Measurements from ENCODE around the gene JPH3. TPM values are rescaled to one million over a fixed set of nuclear protein-coding genes. Genes with fewer than 3 reads are reported as not detected.

The JPH3 gene
- polyA plus RNA-seq, 2 donors, result 0.04 to 0.19 TPM

- Histone ChIP-seq H3K36me3 (ENCODE audit: control insufficient read depth in 2 of 2, insufficient read depth in 2 of 2, low read length in 1 of 2) (peaks cover 10 to 31% of the 10 kb centered on the region in 2 donors), H3K9me3 (ENCODE audit: control insufficient read depth in 2 of 2, insufficient read depth in 1 of 2, low read depth in 1 of 2, low read length in 1 of 2) (no peaks in the 10 kb centered on the region), H3K4me3 (ENCODE audit: low read depth in 1 of 2, low read length in 2 of 2) (no peak overlapping the region), H3K27ac (ENCODE audit: low read depth in 2 of 2, low read length in 1 of 2) (no peak overlapping the region), H3K4me1 (ENCODE audit: control insufficient read depth in 2 of 2, insufficient read depth in 2 of 2, low read length in 1 of 2) (peaks cover 0 to 2% of the 10 kb centered on the region in 2 donors), H3K27me3 (ENCODE audit: control insufficient read depth in 1 of 2, insufficient read depth in 2 of 2, low read length in 2 of 2) (no peaks in the 10 kb centered on the region)
- 83 to 90% methylated on average over 23 of the region's 23 CpGs for WGBS, 2 donors
Observed at GRCh38 chr16:87701505-87701921, 99.2 kb downstream of the JPH3 start.

GRCh38 chr16:87702325-87702811, 100.1 kb downstream of the JPH3 start:
- Histone ChIP-seq H3K4me3 (ENCODE audit: low read depth in 1 of 2, low read length in 2 of 2) (no peak overlapping the region), H3K36me3 (ENCODE audit: control insufficient read depth in 2 of 2, insufficient read depth in 2 of 2, low read length in 1 of 2) (peaks cover 10 to 32% of the 10 kb centered on the region in 2 donors), H3K27ac (ENCODE audit: low read depth in 2 of 2, low read length in 1 of 2) (no peak overlapping the region), H3K4me1 (ENCODE audit: control insufficient read depth in 2 of 2, insufficient read depth in 2 of 2, low read length in 1 of 2) (peaks cover 0 to 2% of the 10 kb centered on the region in 2 donors), H3K27me3 (ENCODE audit: control insufficient read depth in 1 of 2, insufficient read depth in 2 of 2, low read length in 2 of 2) (no peaks in the 10 kb centered on the region), H3K9me3 (ENCODE audit: control insufficient read depth in 2 of 2, insufficient read depth in 1 of 2, low read depth in 1 of 2, low read length in 1 of 2) (no peaks in the 10 kb centered on the region)
- 52 to 56% methylated on average over 13 to 19 of the region's 19 CpGs for WGBS, 2 donors

GRCh38 chr16:87703071-87703470, 100.8 kb downstream of the JPH3 start:
- H3K27ac ChIP-seq (ENCODE audit: low read depth in 2 of 2, low read length in 1 of 2), result no peak overlapping the region
- H3K36me3 ChIP-seq (ENCODE audit: control insufficient read depth in 2 of 2, insufficient read depth in 2 of 2, low read length in 1 of 2), result peaks cover 10 to 39% of the 10 kb centered on the region in 2 donors
- H3K4me1 ChIP-seq (ENCODE audit: control insufficient read depth in 2 of 2, insufficient read depth in 2 of 2, low read length in 1 of 2), result peaks cover 0 to 2% of the 10 kb centered on the region in 2 donors
- 87 to 89% methylated on average over 26 of the region's 26 CpGs for WGBS, 2 donors
- H3K27me3 ChIP-seq (ENCODE audit: control insufficient read depth in 1 of 2, insufficient read depth in 2 of 2, low read length in 2 of 2), result no peaks in the 10 kb centered on the region
- no peak overlapping the region for H3K4me3 ChIP-seq (ENCODE audit: low read depth in 1 of 2, low read length in 2 of 2)
- H3K9me3 ChIP-seq (ENCODE audit: control insufficient read depth in 2 of 2, insufficient read depth in 1 of 2, low read depth in 1 of 2, low read length in 1 of 2), result no peaks in the 10 kb centered on the region

- peaks cover 0 to 2% of the 10 kb centered on the region in 2 donors for H3K4me1 ChIP-seq (ENCODE audit: control insufficient read depth in 2 of 2, insufficient read depth in 2 of 2, low read length in 1 of 2)
- H3K4me3 ChIP-seq (ENCODE audit: low read depth in 1 of 2, low read length in 2 of 2), result no peak overlapping the region
- no peaks in the 10 kb centered on the region for H3K9me3 ChIP-seq (ENCODE audit: control insufficient read depth in 2 of 2, insufficient read depth in 1 of 2, low read depth in 1 of 2, low read length in 1 of 2)
- H3K36me3 ChIP-seq (ENCODE audit: control insufficient read depth in 2 of 2, insufficient read depth in 2 of 2, low read length in 1 of 2), result peaks cover 13 to 43% of the 10 kb centered on the region in 2 donors
- no peaks in the 10 kb centered on the region for H3K27me3 ChIP-seq (ENCODE audit: control insufficient read depth in 1 of 2, insufficient read depth in 2 of 2, low read length in 2 of 2)
- WGBS, 2 donors, result 88 to 91% methylated on average over 29 of the region's 29 CpGs
- H3K27ac ChIP-seq (ENCODE audit: low read depth in 2 of 2, low read length in 1 of 2), result no peak overlapping the region
Observed at GRCh38 chr16:87703835-87704375, 101.6 kb downstream of the JPH3 start.

- Histone ChIP-seq H3K4me1 (ENCODE audit: control insufficient read depth in 2 of 2, insufficient read depth in 2 of 2, low read length in 1 of 2) (peaks cover 0 to 2% of the 10 kb centered on the region in 2 donors), H3K4me3 (ENCODE audit: low read depth in 1 of 2, low read length in 2 of 2) (no peak overlapping the region), H3K9me3 (ENCODE audit: control insufficient read depth in 2 of 2, insufficient read depth in 1 of 2, low read depth in 1 of 2, low read length in 1 of 2) (no peaks in the 10 kb centered on the region), H3K27me3 (ENCODE audit: control insufficient read depth in 1 of 2, insufficient read depth in 2 of 2, low read length in 2 of 2) (no peaks in the 10 kb centered on the region), H3K36me3 (ENCODE audit: control insufficient read depth in 2 of 2, insufficient read depth in 2 of 2, low read length in 1 of 2) (peaks cover 15 to 50% of the 10 kb centered on the region in 2 donors), H3K27ac (ENCODE audit: low read depth in 2 of 2, low read length in 1 of 2) (no peak overlapping the region)
- 93 to 94% methylated on average over 34 of the region's 34 CpGs for WGBS, 2 donors
Observed at GRCh38 chr16:87704754-87705353, 102.5 kb downstream of the JPH3 start.

GRCh38 chr16:87705771-87706277, 103.5 kb downstream of the JPH3 start:
- peaks cover 15 to 57% of the 10 kb centered on the region in 2 donors for H3K36me3 ChIP-seq (ENCODE audit: control insufficient read depth in 2 of 2, insufficient read depth in 2 of 2, low read length in 1 of 2)
- 71 to 76% methylated on average over 28 to 31 of the region's 31 CpGs for WGBS, 2 donors
- H3K4me3 ChIP-seq (ENCODE audit: low read depth in 1 of 2, low read length in 2 of 2), result no peak overlapping the region

GRCh38 chr16:87706278-87707000, 104.1 kb downstream of the JPH3 start:
- no peak overlapping the region for H3K27ac ChIP-seq (ENCODE audit: low read depth in 2 of 2, low read length in 1 of 2)
- H3K9me3 ChIP-seq (ENCODE audit: control insufficient read depth in 2 of 2, insufficient read depth in 1 of 2, low read depth in 1 of 2, low read length in 1 of 2), result no peaks in the 10 kb centered on the region
- no peak overlapping the region for H3K4me3 ChIP-seq (ENCODE audit: low read depth in 1 of 2, low read length in 2 of 2)
- 66 to 75% methylated on average over 27 to 28 of the region's 28 CpGs for WGBS, 2 donors
- H3K36me3 ChIP-seq (ENCODE audit: control insufficient read depth in 2 of 2, insufficient read depth in 2 of 2, low read length in 1 of 2), result peaks cover 15 to 60% of the 10 kb centered on the region in 2 donors
- H3K27me3 ChIP-seq (ENCODE audit: control insufficient read depth in 1 of 2, insufficient read depth in 2 of 2, low read length in 2 of 2), result no peaks in the 10 kb centered on the region
- peaks cover 0 to 2% of the 10 kb centered on the region in 2 donors for H3K4me1 ChIP-seq (ENCODE audit: control insufficient read depth in 2 of 2, insufficient read depth in 2 of 2, low read length in 1 of 2)

More at GRCh38 chr16:87705771-87706277, 103.5 kb downstream of the JPH3 start:
- Histone ChIP-seq H3K27ac (ENCODE audit: low read depth in 2 of 2, low read length in 1 of 2) (no peak overlapping the region), H3K27me3 (ENCODE audit: control insufficient read depth in 1 of 2, insufficient read depth in 2 of 2, low read length in 2 of 2) (no peaks in the 10 kb centered on the region), H3K4me1 (ENCODE audit: control insufficient read depth in 2 of 2, insufficient read depth in 2 of 2, low read length in 1 of 2) (peaks cover 0 to 2% of the 10 kb centered on the region in 2 donors), H3K9me3 (ENCODE audit: control insufficient read depth in 2 of 2, insufficient read depth in 1 of 2, low read depth in 1 of 2, low read length in 1 of 2) (no peaks in the 10 kb centered on the region)

GRCh38 chr16:87707097-87707496, 104.8 kb downstream of the JPH3 start:
- no peaks in the 10 kb centered on the region for H3K9me3 ChIP-seq (ENCODE audit: control insufficient read depth in 2 of 2, insufficient read depth in 1 of 2, low read depth in 1 of 2, low read length in 1 of 2)

GRCh38 chr16:87707714-87708580, 105.6 kb downstream of the JPH3 start:
- 91% methylated on average over 45 of the region's 45 CpGs for WGBS, 2 donors
- Histone ChIP-seq H3K9me3 (ENCODE audit: control insufficient read depth in 2 of 2, insufficient read depth in 1 of 2, low read depth in 1 of 2, low read length in 1 of 2) (no peaks in the 10 kb centered on the region), H3K27ac (ENCODE audit: low read depth in 2 of 2, low read length in 1 of 2) (no peak overlapping the region), H3K36me3 (ENCODE audit: control insufficient read depth in 2 of 2, insufficient read depth in 2 of 2, low read length in 1 of 2) (peaks cover 14 to 53% of the 10 kb centered on the region in 2 donors), H3K4me1 (ENCODE audit: control insufficient read depth in 2 of 2, insufficient read depth in 2 of 2, low read length in 1 of 2) (peaks cover 0 to 4% of the 10 kb centered on the region in 2 donors), H3K27me3 (ENCODE audit: control insufficient read depth in 1 of 2, insufficient read depth in 2 of 2, low read length in 2 of 2) (no peaks in the 10 kb centered on the region), H3K4me3 (ENCODE audit: low read depth in 1 of 2, low read length in 2 of 2) (no peak overlapping the region)

More at GRCh38 chr16:87707097-87707496, 104.8 kb downstream of the JPH3 start:
- Histone ChIP-seq H3K27ac (ENCODE audit: low read depth in 2 of 2, low read length in 1 of 2) (no peak overlapping the region), H3K4me3 (ENCODE audit: low read depth in 1 of 2, low read length in 2 of 2) (no peak overlapping the region), H3K36me3 (ENCODE audit: control insufficient read depth in 2 of 2, insufficient read depth in 2 of 2, low read length in 1 of 2) (peaks cover 15 to 54% of the 10 kb centered on the region in 2 donors), H3K4me1 (ENCODE audit: control insufficient read depth in 2 of 2, insufficient read depth in 2 of 2, low read length in 1 of 2) (peaks cover 0 to 2% of the 10 kb centered on the region in 2 donors), H3K27me3 (ENCODE audit: control insufficient read depth in 1 of 2, insufficient read depth in 2 of 2, low read length in 2 of 2) (no peaks in the 10 kb centered on the region)
- 90% methylated on average over 17 of the region's 17 CpGs for WGBS, 2 donors
